ENCODE results near the gene PRMT2.
"Not testable (repeated sequence)": the region's sequence is repeated elsewhere in the genome, so short reads cannot be mapped to it uniquely, and the experiment has no call there.

PRMT2 gene

GRCh38 chr21:46618738-46619379, 16.6 kb upstream of the PRMT2 start:
- DNase-seq: no peak

- DNase-seq: no peak
Measured at GRCh38 chr21:46619846-46620245, 15.6 kb upstream of the PRMT2 start.

GRCh38 chr21:46620846-46621245, 14.6 kb upstream of the PRMT2 start:
- DNase-seq: no peak

- no peak for DNase-seq
Measured at GRCh38 chr21:46621457-46622182, 13.9 kb upstream of the PRMT2 start.

- DNase-seq: peak; percentile 91
Measured at GRCh38 chr21:46622226-46622625, 13.2 kb upstream of the PRMT2 start.

- DNase-seq: no peak
Measured at GRCh38 chr21:46624050-46624449, 11.4 kb upstream of the PRMT2 start.

- no peak for DNase-seq
Measured at GRCh38 chr21:46625759-46626158, 9.7 kb upstream of the PRMT2 start.

GRCh38 chr21:46626536-46626935, 8.9 kb upstream of the PRMT2 start:
- no peak for DNase-seq

GRCh38 chr21:46626975-46627501, 8.4 kb upstream of the PRMT2 start:
- DNase-seq: no peak

- DNase-seq: no peak
Measured at GRCh38 chr21:46627726-46628125, 7.7 kb upstream of the PRMT2 start.

- DNase-seq: no peak
Measured at GRCh38 chr21:46628868-46629267, 6.6 kb upstream of the PRMT2 start.

GRCh38 chr21:46630915-46631314, 4.6 kb upstream of the PRMT2 start:
- not testable (repeated sequence) for DNase-seq

- no peak for DNase-seq
Measured at GRCh38 chr21:46633566-46633965, 1.9 kb upstream of the PRMT2 start.

GRCh38 chr21:46634427-46634826, 1.0 kb upstream of the PRMT2 start:
- no peak for DNase-seq

GRCh38 chr21:46634966-46635323, 529 bp upstream of the PRMT2 start:
- DNase-seq: peak; percentile 95

- DNase-seq: no peak
Measured at GRCh38 chr21:46636181-46636512, 673 bp downstream of the PRMT2 start.

GRCh38 chr21:46636550-46637285, 1.2 kb downstream of the PRMT2 start:
- DNase-seq: no peak

- peak; percentile 68 for DNase-seq
Measured at GRCh38 chr21:46637952-46638746, 2.7 kb downstream of the PRMT2 start.

GRCh38 chr21:46639489-46640386, 4.3 kb downstream of the PRMT2 start:
- peak; percentile 75 for DNase-seq

GRCh38 chr21:46641656-46642055, 6.2 kb downstream of the PRMT2 start:
- no peak for DNase-seq

GRCh38 chr21:46643379-46644177, 8.1 kb downstream of the PRMT2 start:
- DNase-seq: no peak
